Esophagus squamous epithelium (tissue), 4 donors: ENCODE measurements around the gene FOXD4L1.
"Not testable (repeated sequence)": the region's sequence is repeated elsewhere in the genome, so short reads cannot be mapped to it uniquely, and the experiment has no call there.

Experiments used
- POLR2A ChIP-seq, 4 donors: fragments of 450-650 bp; IDR thresholded peaks; one replicate each; pipeline ENCODE4 v1.6.1; 2017; ENCODE audit warnings: antibody characterized with exemption in 4 of 4, mild to moderate bottlenecking in 4 of 4, moderate library complexity in 3 of 4
- TF ChIP-seq, protein P1 (sequence below), 6 experiments: fragments of 450-650 bp in 4 of 6; fragments of 200-600 bp in 2 of 6; sonication (generic) in 2 of 6; IDR thresholded peaks; one replicate each; pipeline ENCODE4 v1.5.1; 2016 to 2019; ENCODE audit warnings: antibody characterized with exemption in 6 of 6, mild to moderate bottlenecking in 4 of 6, moderate library complexity in 4 of 6

DNA sequence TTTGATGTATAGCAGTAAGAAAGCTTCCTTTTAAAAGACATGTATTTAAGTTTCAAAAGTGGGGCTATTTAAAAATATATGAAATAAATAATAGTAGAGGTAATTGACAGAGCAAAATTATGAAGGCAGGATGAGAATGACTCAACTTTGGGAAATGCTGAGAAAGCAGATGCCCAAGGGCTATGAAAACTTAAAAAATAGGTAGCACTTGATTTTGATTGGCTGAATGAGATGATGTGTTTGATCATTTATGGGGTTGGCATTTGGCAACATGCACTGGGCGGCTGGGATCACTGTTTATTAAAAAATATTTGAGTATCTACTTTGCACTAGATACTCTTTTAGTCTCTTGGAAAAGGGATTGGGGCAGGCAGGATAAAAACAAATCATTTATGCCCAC is 26.5 kb downstream of the FOXD4L1 start:
- TF ChIP-seq, protein P1, sequence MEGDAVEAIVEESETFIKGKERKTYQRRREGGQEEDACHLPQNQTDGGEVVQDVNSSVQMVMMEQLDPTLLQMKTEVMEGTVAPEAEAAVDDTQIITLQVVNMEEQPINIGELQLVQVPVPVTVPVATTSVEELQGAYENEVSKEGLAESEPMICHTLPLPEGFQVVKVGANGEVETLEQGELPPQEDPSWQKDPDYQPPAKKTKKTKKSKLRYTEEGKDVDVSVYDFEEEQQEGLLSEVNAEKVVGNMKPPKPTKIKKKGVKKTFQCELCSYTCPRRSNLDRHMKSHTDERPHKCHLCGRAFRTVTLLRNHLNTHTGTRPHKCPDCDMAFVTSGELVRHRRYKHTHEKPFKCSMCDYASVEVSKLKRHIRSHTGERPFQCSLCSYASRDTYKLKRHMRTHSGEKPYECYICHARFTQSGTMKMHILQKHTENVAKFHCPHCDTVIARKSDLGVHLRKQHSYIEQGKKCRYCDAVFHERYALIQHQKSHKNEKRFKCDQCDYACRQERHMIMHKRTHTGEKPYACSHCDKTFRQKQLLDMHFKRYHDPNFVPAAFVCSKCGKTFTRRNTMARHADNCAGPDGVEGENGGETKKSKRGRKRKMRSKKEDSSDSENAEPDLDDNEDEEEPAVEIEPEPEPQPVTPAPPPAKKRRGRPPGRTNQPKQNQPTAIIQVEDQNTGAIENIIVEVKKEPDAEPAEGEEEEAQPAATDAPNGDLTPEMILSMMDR (IDR thresholded peaks at IDR 0.05) = not testable (repeated sequence)
- TF ChIP-seq POLR2A (IDR thresholded peaks at IDR 0.05) = not testable (repeated sequence)
